ENCODE data around the gene CLDN10. TPM values are rescaled to one million over a fixed set of nuclear protein-coding genes. Genes with fewer than 3 reads are reported as not detected.
A peak's percentile ranks its signal among the peaks of the same experiment; 100 is the strongest.

The CLDN10 gene
- polyA plus RNA-seq, 2 of the 4 experiments (the other 2 are of a cell fraction), result 0.18 to 0.96 TPM

- ChIA-PET POLR2A (no interaction called here), CTCF (no interaction called here)
- Histone ChIP-seq H3K4me3 (no peak overlapping the region), H3K4me1 (peaks cover 8% of the 10 kb centered on the region; the same call in 2 of the 3 replicates), H3K9me3 (no peaks in the 10 kb centered on the region), H3K4me2 (no peak overlapping the region), H3K27ac (no peak overlapping the region)
- DNase-seq (ENCODE audit: low read depth in 1 of 2, low spot score in 1 of 2) (no peak), ATAC-seq (no peak), FAIRE-seq (no peak)
- WGBS (ENCODE audit: missing lambda C conversion rate), result 83% methylated on average over 2 of the region's 2 CpGs
- no peak for TF ChIP-seq RNF2 (IDR thresholded peaks at IDR 0.05; ENCODE audit: borderline replicate concordance, low read depth)
Observed at GRCh38 chr13:95568131-95568530, 15.6 kb downstream of the CLDN10 start.

GRCh38 chr13:95570016-95570415, 17.5 kb downstream of the CLDN10 start:
- Histone ChIP-seq H3K4me1 (peaks cover 6% of the 10 kb centered on the region; the same call in 1 of the 3 replicates), H3K9me3 (no peaks in the 10 kb centered on the region), H3K4me3 (no peak overlapping the region), H3K27ac (no peak overlapping the region), H3K4me2 (no peak overlapping the region)
- 57% methylated on average over 5 of the region's 5 CpGs for WGBS (ENCODE audit: missing lambda C conversion rate)
- TF ChIP-seq JUNB (IDR thresholded peaks at IDR 0.05) (no peak), TFCP2L1 (CRISPR knock-in tag; IDR thresholded peaks at IDR 0.05) (no peak), RAD21 (conservative IDR thresholded peaks at IDR 0.05 in 1 of 2, IDR thresholded peaks at IDR 0.05 in 1 of 2) (no peak), MAZ (IDR thresholded peaks at IDR 0.05; ENCODE audit: borderline replicate concordance, low read depth, low read length) (no peak), ATOH8 (CRISPR knock-in tag; IDR thresholded peaks at IDR 0.05; ENCODE audit: low read depth) (no peak), POLR2A (IDR thresholded peaks at IDR 0.05; ENCODE audit: low read length) (no peak), NR3C1 (IDR thresholded peaks at IDR 0.05) (no peak), BCL3 (IDR thresholded peaks at IDR 0.05) (no peak), MAFK (IDR thresholded peaks at IDR 0.05; ENCODE audit: partially characterized antibody) (no peak), ELK1 (IDR thresholded peaks at IDR 0.05; ENCODE audit: low read depth, low read length) (no peak), PBX3 (IDR thresholded peaks at IDR 0.05) (no peak), CTCF (IDR thresholded peaks at IDR 0.05) (no peak)
- ChIA-PET CTCF (no interaction called here), POLR2A (no interaction called here)
- no peak for FAIRE-seq
- DNase-seq (ENCODE audit: low read depth in 1 of 2, low spot score in 1 of 2), result no peak
- peak in 1 of 2 experiments; percentile 31; a peak in 1 of 6 replicates for ATAC-seq

- no peak for DNase-seq (ENCODE audit: low read depth in 1 of 2, low spot score in 1 of 2)
- Histone ChIP-seq H3K4me2 (no peak overlapping the region), H3K4me1 (peaks cover 6% of the 10 kb centered on the region; the same call in 1 of the 3 replicates), H3K27ac (no peak overlapping the region), H3K4me3 (no peak overlapping the region), H3K9me3 (no peaks in the 10 kb centered on the region)
- TF ChIP-seq MAZ (IDR thresholded peaks at IDR 0.05; ENCODE audit: borderline replicate concordance, low read depth, low read length), result no peak
- TF ChIP-seq HMGXB4 (CRISPR knock-in tag; IDR thresholded peaks at IDR 0.05; ENCODE audit: borderline replicate concordance), result no peak
- no peak for TF ChIP-seq HOXB13 (CRISPR knock-in tag; IDR thresholded peaks at IDR 0.05; ENCODE audit: low read depth)
- no peak for ATAC-seq
- FAIRE-seq, result no peak
- CTCF ChIA-PET, result interaction anchor here (1.2 to 1.3 kb wide), 2 partner anchors 9 to 11 kb away, joined by 3 read pairs; no protein-coding TSS in a partner anchor
- POLR2A ChIA-PET, result no interaction called here
- 79% methylated on average over 6 of the region's 6 CpGs for WGBS (ENCODE audit: missing lambda C conversion rate)
Observed at GRCh38 chr13:95571941-95572340, 19.4 kb downstream of the CLDN10 start.

Measured in A549 (cell line).